BLaER1 treated with 17β-estradiol and CSF1 and Interleukin-3, amounts not matched to agents 10 nM and 100 nM (cell line): Measurements from ENCODE around the gene CTRB1.

Experiments used
- H3K27ac ChIP-seq, 11 experiments: shearing (Covaris generic); formaldehyde crosslinking; 2 replicates each; pipeline ENCODE4 v1.8.1; 2022
- H3K27me3 ChIP-seq, 11 experiments: shearing (Covaris generic); formaldehyde crosslinking; 2 replicates each; pipeline ENCODE4 v1.8.1; 2022
- H3K36me3 ChIP-seq, 11 experiments: shearing (Covaris generic); formaldehyde crosslinking; 2 replicates each; pipeline ENCODE4 v1.8.1; 2022
- H3K4me1 ChIP-seq, 10 experiments: shearing (Covaris generic); formaldehyde crosslinking; 2 replicates each; pipeline ENCODE4 v1.8.1; 2022
- H3K4me2 ChIP-seq, 11 experiments: shearing (Covaris generic); formaldehyde crosslinking; 2 replicates each; pipeline ENCODE4 v1.8.1; 2022
- H3K4me3 ChIP-seq, 10 experiments: shearing (Covaris generic); formaldehyde crosslinking; 2 replicates each; pipeline ENCODE4 v1.8.1; 2022
- H3K9ac ChIP-seq, 11 experiments: shearing (Covaris generic); formaldehyde crosslinking; 2 replicates each; pipeline ENCODE4 v1.8.1; 2022
- H3K9me3 ChIP-seq, 11 experiments: shearing (Covaris generic); formaldehyde crosslinking; replicated peaks in 1 of 11; 2 replicates each; pipeline ENCODE4 v1.8.1; 2022
- H4K20me1 ChIP-seq, 11 experiments: shearing (Covaris generic); formaldehyde crosslinking; 2 replicates each; pipeline ENCODE4 v1.8.1; 2022
- Cebpa-rat ChIP-seq, 11 experiments: shearing (Covaris generic); IDR thresholded peaks; 2 replicates each; pipeline ENCODE4 v1.8.1; 2022

Gene CTRB1

DNA sequence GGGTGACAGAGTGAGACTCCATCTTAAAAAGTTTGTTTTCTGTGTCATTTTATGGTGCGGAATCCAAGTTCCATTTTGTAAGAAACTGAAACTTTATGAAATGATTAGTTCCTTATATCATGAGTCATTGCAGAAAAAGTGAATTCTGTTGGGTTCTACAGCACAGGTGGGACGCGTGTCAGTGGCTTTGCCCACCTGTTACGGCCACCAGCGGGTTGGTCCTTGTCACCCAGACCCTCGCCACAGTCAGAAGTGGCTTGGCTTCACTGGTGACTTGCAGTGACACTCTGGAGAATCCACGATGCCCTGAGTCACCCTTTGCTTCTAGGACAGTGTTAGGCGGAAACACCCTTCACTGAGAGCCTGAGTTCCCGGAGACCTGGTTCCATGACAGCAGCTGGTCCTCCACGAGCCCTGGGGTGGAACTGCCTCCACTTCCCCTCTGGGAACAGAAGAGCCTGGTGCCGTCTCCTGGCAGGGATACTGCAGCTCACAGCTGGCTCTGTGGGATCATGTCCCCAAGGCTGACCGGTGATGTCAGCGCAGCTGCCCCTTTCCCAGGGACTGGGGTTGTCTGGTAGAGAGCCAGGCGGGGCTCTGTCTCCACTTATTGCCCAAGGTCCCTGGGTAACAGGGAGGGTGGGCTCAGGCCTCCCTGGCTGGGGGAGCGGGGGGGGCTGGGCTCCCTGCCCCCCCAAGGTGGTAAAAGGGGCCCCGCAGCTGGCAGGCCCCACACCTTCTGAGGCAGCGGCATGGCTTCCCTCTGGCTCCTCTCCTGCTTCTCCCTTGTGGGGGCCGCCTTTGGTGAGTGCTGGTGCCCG is at the start of gene CTRB1:
TSS of gene CTRB1 (plus strand) at position 733 of the 821 bp plus-strand sequence. CDS start at position 753, 20 bp downstream.
- peaks cover 0 to 19% (median 13%) of the 10 kb centered on the region in 10 experiments; a peak in 14 of 20 replicates for H3K4me1 ChIP-seq
- peaks cover 0 to 15% (median 0%) of the 10 kb centered on the region in 11 experiments; a peak in 2 of 22 replicates for H4K20me1 ChIP-seq
- TF ChIP-seq Cebpa-rat (IDR thresholded peaks at IDR 0.05) = no peak
- H3K36me3 ChIP-seq = no peaks in the 10 kb centered on the region
- H3K9ac ChIP-seq = 0 out of 22 replicates have a peak within 1 kb of the TSS, but pooled peaks of 2 of the 11 experiments have one; percentile 7 to 20
- peaks cover 0 to 45% (median 0%) of the 10 kb centered on the region in 11 experiments; a peak in 4 of 22 replicates for H3K27me3 ChIP-seq
- H3K4me2 ChIP-seq = peak within 1 kb of the TSS in 10 of 11 experiments; percentile 6 to 58 (median 47); a peak in 17 of 22 replicates
- H3K27ac ChIP-seq = no peak within 1 kb of the TSS
- H3K4me3 ChIP-seq = no peak within 1 kb of the TSS
- no peaks in the 10 kb centered on the region for H3K9me3 ChIP-seq

DNA sequence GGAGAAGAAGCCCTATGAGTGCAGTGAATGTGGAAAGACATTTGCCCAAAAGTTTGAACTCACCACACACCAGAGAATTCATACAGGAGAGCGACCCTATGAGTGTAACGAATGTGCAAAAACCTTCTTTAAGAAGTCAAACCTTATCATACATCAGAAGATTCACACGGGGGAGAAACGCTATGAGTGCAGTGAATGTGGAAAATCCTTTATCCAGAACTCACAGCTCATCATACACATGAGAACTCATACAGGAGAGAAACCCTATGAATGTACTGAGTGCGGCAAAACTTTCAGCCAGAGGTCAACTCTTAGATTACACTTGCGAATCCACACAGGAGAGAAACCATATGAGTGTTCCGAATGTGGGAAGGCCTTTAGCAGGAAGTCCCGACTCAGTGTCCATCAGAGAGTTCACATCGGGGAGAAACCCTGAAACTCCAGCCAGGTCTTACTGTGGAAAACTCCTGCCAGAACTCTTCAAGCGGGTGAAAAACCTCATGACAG is 48.8 kb upstream of the CTRB1 start:
- TF ChIP-seq Cebpa-rat (IDR thresholded peaks at IDR 0.05) = no peak
- peaks cover 94 to 100% (median 98%) of the 10 kb centered on the region in 11 experiments for H3K36me3 ChIP-seq
- no peak overlapping the region for H3K9ac ChIP-seq
- no peaks in the 10 kb centered on the region; a peak in 1 of 22 replicates for H3K27me3 ChIP-seq
- no peaks in the 10 kb centered on the region for H4K20me1 ChIP-seq
- H3K4me2 ChIP-seq = no peak overlapping the region
- peak overlapping the region in 8 of 10 experiments; percentile 14 to 48 (median 36); a peak in 12 of 20 replicates for H3K4me3 ChIP-seq
- no peak overlapping the region for H3K27ac ChIP-seq
- no peaks in the 10 kb centered on the region for H3K4me1 ChIP-seq
- H3K9me3 ChIP-seq = peaks cover 100% of the 10 kb centered on the region in 11 experiments

DNA sequence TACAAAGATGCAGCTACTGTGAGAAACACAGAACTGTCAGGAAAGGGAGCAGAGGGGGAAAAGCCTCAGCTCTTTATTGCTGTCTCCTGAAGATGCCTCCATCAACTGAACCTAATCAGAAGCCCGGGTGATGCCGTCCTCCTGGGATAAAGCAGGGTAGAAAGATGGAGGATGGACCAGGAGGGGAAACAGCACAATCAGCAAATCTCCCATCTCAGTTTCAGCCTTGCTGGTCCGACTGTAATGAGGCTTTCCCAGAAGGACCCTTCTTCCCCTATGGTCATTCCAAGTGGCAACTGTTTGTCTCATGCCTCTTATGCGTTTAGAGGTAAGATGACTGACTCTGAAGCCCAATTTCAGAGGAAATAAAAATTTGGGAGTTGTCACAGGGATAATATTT is 46.2 kb upstream of the CTRB1 start:
- peaks cover 100% of the 10 kb centered on the region in 11 experiments for H3K9me3 ChIP-seq
- peaks cover 72 to 89% (median 78%) of the 10 kb centered on the region in 11 experiments for H3K36me3 ChIP-seq
- no peak overlapping the region for H3K9ac ChIP-seq
- H4K20me1 ChIP-seq = no peaks in the 10 kb centered on the region
- H3K27me3 ChIP-seq = no peaks in the 10 kb centered on the region; a peak in 1 of 22 replicates
- H3K4me3 ChIP-seq = 0 out of 20 replicates have a peak overlapping the region, but pooled peaks of 1 of the 10 experiments have one; percentile 0
- no peak overlapping the region for H3K27ac ChIP-seq
- H3K4me1 ChIP-seq = no peaks in the 10 kb centered on the region
- TF ChIP-seq Cebpa-rat (IDR thresholded peaks at IDR 0.05) = no peak
- no peak overlapping the region for H3K4me2 ChIP-seq

DNA sequence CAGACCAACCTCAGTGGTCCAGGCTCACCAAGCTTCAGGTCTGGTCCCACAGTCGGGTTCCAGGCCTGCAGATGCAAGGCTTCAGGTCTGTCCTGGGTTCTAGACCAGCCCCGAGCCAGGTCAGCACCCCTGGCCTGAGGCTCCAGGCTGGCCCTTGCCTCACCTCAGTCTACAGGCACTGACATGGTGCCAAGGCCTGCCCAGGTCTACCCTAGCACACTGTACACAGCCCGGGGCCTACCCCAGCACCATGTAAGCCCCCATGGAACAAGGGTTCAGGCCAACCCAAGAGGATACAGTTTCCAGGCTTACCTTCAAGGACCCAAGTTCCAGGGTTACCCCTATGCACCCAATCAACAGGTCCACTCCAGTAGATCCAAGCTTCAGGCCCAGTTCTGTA is 43.7 kb upstream of the CTRB1 start:
- no peaks in the 10 kb centered on the region for H4K20me1 ChIP-seq
- H3K9ac ChIP-seq = no peak overlapping the region
- no peaks in the 10 kb centered on the region for H3K27me3 ChIP-seq
- peaks cover 47 to 64% (median 53%) of the 10 kb centered on the region in 11 experiments for H3K36me3 ChIP-seq
- TF ChIP-seq Cebpa-rat (IDR thresholded peaks at IDR 0.05) = no peak
- peak overlapping the region in 1 of 10 experiments; percentile 3; a peak in 2 of 20 replicates for H3K4me3 ChIP-seq
- H3K27ac ChIP-seq = no peak overlapping the region
- no peaks in the 10 kb centered on the region for H3K4me1 ChIP-seq
- H3K4me2 ChIP-seq = no peak overlapping the region
- peaks cover 85 to 99% (median 89%) of the 10 kb centered on the region in 11 experiments for H3K9me3 ChIP-seq

DNA sequence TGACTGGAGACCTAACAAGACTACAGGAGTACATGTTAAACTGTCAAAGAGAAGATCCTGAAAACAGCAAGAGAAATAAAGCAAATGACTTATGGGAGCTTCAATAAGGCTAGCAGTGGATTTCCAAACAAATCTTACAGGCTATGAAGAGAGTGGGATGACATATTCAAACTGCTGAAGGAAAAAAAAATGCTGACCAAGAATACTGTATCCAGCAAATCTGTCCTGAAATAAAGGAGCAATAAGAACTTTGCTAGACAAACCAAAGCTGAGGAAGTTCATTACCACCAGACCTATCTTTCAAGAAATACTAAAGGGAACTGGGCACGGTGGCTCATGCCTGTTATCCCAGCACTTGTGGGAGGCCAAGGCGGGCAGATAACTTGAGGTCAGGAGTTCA is 41.9 kb upstream of the CTRB1 start:
- no peak overlapping the region for H3K9ac ChIP-seq
- H4K20me1 ChIP-seq = no peaks in the 10 kb centered on the region
- H3K27ac ChIP-seq = no peak overlapping the region
- no peaks in the 10 kb centered on the region for H3K27me3 ChIP-seq
- no peaks in the 10 kb centered on the region for H3K4me1 ChIP-seq
- peaks cover 67 to 99% (median 71%) of the 10 kb centered on the region in 11 experiments for H3K9me3 ChIP-seq
- 0 out of 20 replicates have a peak overlapping the region, but pooled peaks of 1 of the 10 experiments have one; percentile 2 for H3K4me3 ChIP-seq
- H3K36me3 ChIP-seq = peaks cover 28 to 45% (median 35%) of the 10 kb centered on the region in 11 experiments
- TF ChIP-seq Cebpa-rat (IDR thresholded peaks at IDR 0.05) = no peak
- H3K4me2 ChIP-seq = no peak overlapping the region

DNA sequence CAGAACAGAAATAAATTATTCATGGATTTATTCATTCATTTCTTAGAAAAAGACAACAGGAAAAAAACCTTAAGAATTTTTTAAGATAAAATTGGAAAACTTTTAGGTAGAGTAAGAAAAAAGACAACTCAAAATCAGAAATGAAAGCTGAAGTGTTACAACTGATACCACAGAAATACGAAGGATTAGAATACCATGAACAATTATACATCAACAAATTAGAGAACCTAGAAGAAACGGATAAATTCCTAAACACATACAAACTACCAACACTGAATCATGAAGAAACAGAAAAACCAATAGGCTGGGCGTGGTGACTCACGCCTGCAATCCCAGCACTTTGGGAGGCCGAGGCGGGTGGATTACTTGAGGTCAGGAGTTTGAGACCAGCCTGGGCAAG is 39.6 kb upstream of the CTRB1 start:
- Histone ChIP-seq H3K4me1 (no peaks in the 10 kb centered on the region), H3K27ac (no peak overlapping the region), H4K20me1 (no peaks in the 10 kb centered on the region), H3K9ac (no peak overlapping the region), H3K9me3 (peaks cover 44 to 78% (median 48%) of the 10 kb centered on the region in 11 experiments), H3K27me3 (no peaks in the 10 kb centered on the region), H3K4me3 (no peak overlapping the region), H3K4me2 (no peak overlapping the region), H3K36me3 (peaks cover 8 to 23% (median 12%) of the 10 kb centered on the region in 11 experiments; a peak in 18 of 22 replicates)
- no peak for TF ChIP-seq Cebpa-rat (IDR thresholded peaks at IDR 0.05)

DNA sequence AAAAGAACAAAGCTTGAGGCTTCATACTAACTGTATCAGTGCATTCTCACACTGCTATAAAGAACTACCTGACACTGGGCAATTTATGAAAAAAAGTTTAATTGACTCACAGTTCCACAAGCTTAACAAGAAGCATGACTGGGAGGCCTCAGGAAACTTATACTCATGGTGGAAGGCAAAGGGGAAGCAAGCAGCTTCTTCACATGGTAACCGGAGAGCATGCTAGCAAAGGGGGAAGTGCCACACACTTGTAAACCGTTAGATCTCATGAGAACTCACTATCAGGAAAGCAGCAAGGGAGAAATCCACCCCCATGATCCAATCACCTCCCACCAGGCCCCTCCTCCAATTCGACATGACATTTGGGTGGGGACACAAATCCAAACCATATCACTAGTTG is 37.2 kb upstream of the CTRB1 start:
- Histone ChIP-seq H3K4me1 (no peaks in the 10 kb centered on the region), H3K9me3 (peaks cover 20 to 54% (median 27%) of the 10 kb centered on the region in 11 experiments), H4K20me1 (no peaks in the 10 kb centered on the region), H3K4me2 (no peak overlapping the region), H3K27me3 (no peaks in the 10 kb centered on the region), H3K36me3 (peaks cover 0 to 7% (median 0%) of the 10 kb centered on the region in 11 experiments; a peak in 3 of 22 replicates), H3K9ac (no peak overlapping the region), H3K27ac (no peak overlapping the region), H3K4me3 (no peak overlapping the region)
- no peak for TF ChIP-seq Cebpa-rat (IDR thresholded peaks at IDR 0.05)

DNA sequence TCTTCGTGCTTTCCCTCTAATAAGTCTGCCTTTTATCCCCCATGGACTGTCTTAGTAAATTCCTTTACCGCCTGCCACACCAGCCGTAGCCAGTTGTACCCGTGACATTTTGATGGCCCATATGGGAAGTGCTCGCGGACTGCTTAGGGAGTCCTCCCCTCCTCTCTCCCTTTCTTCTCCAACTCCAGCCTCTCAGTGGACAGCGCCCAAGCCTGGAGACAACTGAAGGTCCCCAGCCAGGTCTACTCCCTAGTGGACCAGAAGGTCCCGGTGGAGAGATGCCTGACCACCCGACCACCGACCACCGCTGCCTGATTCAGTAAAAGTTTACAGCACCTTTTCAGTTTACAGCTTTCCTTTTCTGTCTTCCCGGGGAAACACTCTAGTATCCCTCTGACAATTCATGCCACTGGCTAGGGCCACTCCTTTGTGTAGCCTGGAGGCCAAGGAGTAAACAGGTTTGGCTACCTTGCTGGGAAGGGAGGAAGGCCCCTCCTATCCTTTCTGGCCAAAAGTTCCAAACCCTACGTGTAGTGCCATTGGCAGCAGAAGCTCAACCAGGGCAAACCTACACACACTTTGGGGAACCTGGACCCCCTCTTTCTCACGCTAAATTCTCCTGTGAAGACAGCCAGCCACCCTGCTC is 29.8 kb upstream of the CTRB1 start:
- no peaks in the 10 kb centered on the region for H3K27me3 ChIP-seq
- TF ChIP-seq Cebpa-rat (IDR thresholded peaks at IDR 0.05) = no peak
- H3K36me3 ChIP-seq = no peaks in the 10 kb centered on the region
- H4K20me1 ChIP-seq = no peaks in the 10 kb centered on the region
- H3K4me1 ChIP-seq = 0 out of 20 replicates have a peak, but pooled peaks cover 0 to 4% (median 0%) of the 10 kb centered on the region in 10 experiments
- peaks cover 0 to 18% (median 1%) of the 10 kb centered on the region in 11 experiments; a peak in 6 of 22 replicates for H3K9me3 ChIP-seq
- H3K4me3 ChIP-seq = no peak overlapping the region
- H3K27ac ChIP-seq = no peak overlapping the region
- H3K4me2 ChIP-seq = no peak overlapping the region
- H3K9ac ChIP-seq = no peak overlapping the region
